H1 (cell line): ENCODE results near the gene RHCG. TPM values are rescaled to one million over a fixed set of nuclear protein-coding genes. Genes with fewer than 3 reads are reported as not detected.
A peak's percentile ranks its signal among the peaks of the same experiment; 100 is the strongest.

Experiments
- CTCF ChIA-PET: fragments of 300-600 bp; sonication (Branson Sonifier 250); formaldehyde crosslinking; loops from one replicate; lab custom pipeline; 2021; ENCODE audit not compliant: partially characterized antibody; lab: Charles Lee
- POLR2A ChIA-PET: fragments of 300-600 bp; sonication (Branson Sonifier 250); formaldehyde crosslinking; loops from one replicate; lab custom pipeline; 2021; ENCODE audit warnings: inconsistent platforms; ENCODE audit not compliant: partially characterized antibody; lab: Charles Lee
- DNase-seq, 2 experiments: peaks; one replicate each; pipeline versions ENCODE4 v3.0.0 to v3.0.0-alpha.2; 2010 to 2022; ENCODE audit warnings: low spot score in 2 of 2, low read depth in 1 of 2, mixed read lengths in 1 of 2
- FAIRE-seq: peaks from 2 replicates; lab custom pipeline; 2011; peaks lifted over from hg19 to GRCh38; lab: Jason Lieb, UNC
- H2AFZ ChIP-seq: 2 replicates; pipeline ENCODE4 v1.8.1; 2012; ENCODE audit warnings: low read length, inconsistent platforms
- H2AK5ac ChIP-seq: 2 replicates; pipeline ENCODE4 v1.6.1; 2013; ENCODE audit warnings: low read depth, low read length
- H2BK120ac ChIP-seq: replicated peaks from 2 replicates; pipeline ENCODE3; 2013; ENCODE audit warnings: low read depth, low read length, inconsistent platforms
- H2BK12ac ChIP-seq: 2 replicates; pipeline ENCODE4 v1.6.1; 2013; ENCODE audit warnings: low read depth, low read length
- H2BK15ac ChIP-seq: 2 replicates; pipeline ENCODE4 v1.6.1; 2013; ENCODE audit warnings: low read length
- H2BK20ac ChIP-seq: 2 replicates; pipeline ENCODE4 v1.6.1; 2013; ENCODE audit warnings: low read length
- H2BK5ac ChIP-seq: 2 replicates; pipeline ENCODE4 v1.6.1; 2013; ENCODE audit warnings: low read depth, low read length
- H3K14ac ChIP-seq: 2 replicates; pipeline ENCODE4 v1.6.1; 2013; ENCODE audit warnings: inconsistent platforms; ENCODE audit not compliant: insufficient read length
- H3K18ac ChIP-seq: 2 replicates; pipeline ENCODE4 v1.6.1; 2013; ENCODE audit warnings: low read length; ENCODE audit errors: extremely low read depth
- H3K23ac ChIP-seq: 2 replicates; pipeline ENCODE4 v1.6.1; 2013; ENCODE audit warnings: inconsistent platforms; ENCODE audit not compliant: insufficient read length
- H3K23me2 ChIP-seq: 2 replicates; pipeline ENCODE4 v1.6.1; 2013; ENCODE audit warnings: low read depth, low read length
- H3K27ac ChIP-seq: 2 replicates; pipeline ENCODE4 v1.6.1; 2011; ENCODE audit warnings: low read depth, low read length, inconsistent platforms
- H3K27me3 ChIP-seq, 4 experiments: replicated peaks in 1 of 4; 1 replicate in 1 of 4; 2 replicates in 3 of 4; pipeline versions ENCODE4 v1.6.1 to v1.8.1; 2011 to 2013; ENCODE audit warnings: low read length in 3 of 4, mild to moderate bottlenecking in 3 of 4, inconsistent platforms in 2 of 4, mixed read lengths in 2 of 4, moderate library complexity in 1 of 4; ENCODE audit not compliant: control insufficient read depth in 3 of 4, insufficient read depth in 3 of 4; ENCODE audit errors: extremely low read depth in 1 of 4
- H3K36me3 ChIP-seq, 4 experiments: 2 replicates each; pipeline versions ENCODE4 v1.6.1 to v1.8.1; 2011 to 2013; ENCODE audit warnings: mild to moderate bottlenecking in 4 of 4, low read length in 3 of 4, moderate library complexity in 2 of 4, control low read depth in 1 of 4, inconsistent platforms in 1 of 4; ENCODE audit not compliant: insufficient read depth in 4 of 4, control insufficient read depth in 2 of 4
- H3K4ac ChIP-seq: replicated peaks from 2 replicates; pipeline ENCODE3; 2013; ENCODE audit warnings: low read length, low read depth, mixed read lengths, inconsistent platforms; ENCODE audit not compliant: insufficient read length
- H3K4me1 ChIP-seq, 4 experiments: replicated peaks in 1 of 4; 1 replicate in 1 of 4; 2 replicates in 3 of 4; pipeline versions ENCODE4 v1.6.1 to v1.8.1; 2011 to 2013; ENCODE audit warnings: low read length in 3 of 4, inconsistent platforms in 2 of 4, mixed read lengths in 1 of 4; ENCODE audit not compliant: insufficient read depth in 4 of 4, control insufficient read depth in 3 of 4
- H3K4me2 ChIP-seq, 2 experiments: 2 replicates each; pipeline versions ENCODE4 v1.6.1 to v1.8.1; 2011 to 2013; ENCODE audit warnings: low read depth in 2 of 2, low read length in 2 of 2, control low read depth in 1 of 2, inconsistent platforms in 1 of 2, mild to moderate bottlenecking in 1 of 2; ENCODE audit not compliant: insufficient read depth in 1 of 2
- H3K4me3 ChIP-seq, 4 experiments: fragments of 200-600, 300-600 bp in 1 of 4; sonication (generic), shearing (Covaris generic), sonication (Bioruptor Twin) in 1 of 4; 2 replicates each; pipeline versions ENCODE4 v1.5.1 to v1.8.1; 2011 to 2016; ENCODE audit warnings: low read length in 4 of 4, low read depth in 3 of 4, control low read depth in 2 of 4, inconsistent platforms in 2 of 4, mild to moderate bottlenecking in 2 of 4, mixed read lengths in 1 of 4, moderate library complexity in 1 of 4; ENCODE audit not compliant: insufficient read depth in 2 of 4; ENCODE audit errors: extremely low read depth in 1 of 4
- H3K56ac ChIP-seq: replicated peaks from 2 replicates; pipeline ENCODE3; 2013; ENCODE audit warnings: low read depth, mild to moderate bottlenecking, mixed read lengths, low read length, inconsistent platforms; ENCODE audit not compliant: insufficient read length
- H3K79me1 ChIP-seq: 2 replicates; pipeline ENCODE4 v1.6.1; 2013; ENCODE audit warnings: low read depth, low read length, control low read depth
- H3K79me2 ChIP-seq, 2 experiments: 2 replicates each; pipeline versions ENCODE4 v1.6.1 to v1.8.1; 2012 to 2013; ENCODE audit warnings: low read length in 2 of 2, mild to moderate bottlenecking in 2 of 2, inconsistent platforms in 1 of 2; ENCODE audit not compliant: insufficient read depth in 2 of 2, control insufficient read depth in 1 of 2
- H3K9ac ChIP-seq, 4 experiments: replicated peaks in 1 of 4; 1 replicate in 1 of 4; 2 replicates in 3 of 4; pipeline versions ENCODE4 v1.6.1 to v1.8.1; 2011 to 2013; ENCODE audit warnings: low read depth in 3 of 4, low read length in 3 of 4, control low read depth in 2 of 4, mild to moderate bottlenecking in 2 of 4, moderate library complexity in 2 of 4, inconsistent platforms in 1 of 4; ENCODE audit errors: extremely low read depth in 1 of 4
- H3K9me3 ChIP-seq, 2 experiments: 2 replicates each; pipeline versions ENCODE4 v1.6.1 to v1.8.1; 2012 to 2013; ENCODE audit warnings: mild to moderate bottlenecking in 2 of 2, moderate library complexity in 2 of 2, control low read depth in 1 of 2, inconsistent platforms in 1 of 2, low read depth in 1 of 2, low read length in 1 of 2, mixed read lengths in 1 of 2; ENCODE audit not compliant: insufficient read depth in 2 of 2
- H4K20me1 ChIP-seq, 2 experiments: replicated peaks in 1 of 2; 2 replicates each; pipeline versions ENCODE3 to v1.8.1; 2011 to 2013; ENCODE audit warnings: inconsistent platforms in 2 of 2, low read length in 2 of 2, mild to moderate bottlenecking in 1 of 2; ENCODE audit not compliant: insufficient read depth in 2 of 2, control insufficient read depth in 1 of 2
- H4K5ac ChIP-seq: 2 replicates; pipeline ENCODE4 v1.6.1; 2013; ENCODE audit warnings: low read length, low read depth, mixed read lengths, inconsistent platforms; ENCODE audit not compliant: insufficient read length
- H4K8ac ChIP-seq: 2 replicates; pipeline ENCODE4 v1.8.0; 2013; ENCODE audit warnings: mild to moderate bottlenecking, moderate library complexity, low read length, inconsistent platforms; ENCODE audit not compliant: insufficient read depth; ENCODE audit errors: extremely low read depth
- H4K91ac ChIP-seq: replicated peaks from 2 replicates; pipeline ENCODE3; 2013; ENCODE audit warnings: low read length, mixed read lengths, inconsistent platforms; ENCODE audit not compliant: insufficient read length
- ASH2L ChIP-seq: fragments of 200-600, 300-600 bp; sonication (generic); IDR thresholded peaks from one replicate; pipeline ENCODE4 v1.7.1; 2017; ENCODE audit warnings: low read length
- CEBPB ChIP-seq: IDR thresholded peaks from 2 replicates; pipeline ENCODE4 v1.6.1; 2012; ENCODE audit warnings: low read depth, low read length
- FOSL1 ChIP-seq: IDR thresholded peaks from 2 replicates; pipeline ENCODE4 v1.6.1; 2011; ENCODE audit warnings: mild to moderate bottlenecking, low read depth, low read length, moderate library complexity; ENCODE audit not compliant: insufficient read depth
- KDM5A ChIP-seq: fragments of 200-600 bp; IDR thresholded peaks from 2 replicates; pipeline ENCODE4 v1.7.1; 2012; ENCODE audit warnings: mild to moderate bottlenecking, low read length, inconsistent platforms, mixed read lengths
- RAD21 ChIP-seq, 2 experiments: IDR thresholded peaks in 1 of 2; conservative IDR thresholded peaks in 1 of 2; 2 replicates each; pipeline ENCODE4 v1.6.1; 2011; ENCODE audit warnings: low read depth in 2 of 2, low read length in 2 of 2, improper control_type of control experiment in 1 of 2, inconsistent platforms in 1 of 2, mild to moderate bottlenecking in 1 of 2, moderate library complexity in 1 of 2
- RFX5 ChIP-seq: IDR thresholded peaks from 2 replicates; pipeline ENCODE4 v1.6.1; 2011; ENCODE audit warnings: low read depth, low read length, improper control_type of control experiment, borderline replicate concordance
- SIN3A ChIP-seq, 2 experiments: IDR thresholded peaks in 1 of 2; conservative IDR thresholded peaks in 1 of 2; 2 replicates each; pipeline ENCODE4 v1.6.1; 2011 to 2012; ENCODE audit warnings: low read length in 2 of 2, improper control_type of control experiment in 1 of 2, low read depth in 1 of 2, mild to moderate bottlenecking in 1 of 2
- SP2 ChIP-seq: IDR thresholded peaks from 2 replicates; pipeline ENCODE4 v1.6.1; 2012; ENCODE audit warnings: mild to moderate bottlenecking, low read length, inconsistent platforms
- SRF ChIP-seq: IDR thresholded peaks from 2 replicates; pipeline ENCODE4 v1.6.1; 2011; ENCODE audit warnings: mild to moderate bottlenecking, low read depth, low read length, moderate library complexity
- TAF1 ChIP-seq: IDR thresholded peaks from 2 replicates; pipeline ENCODE4 v1.6.1; 2011; ENCODE audit warnings: mild to moderate bottlenecking, low read depth, low read length
- TAF7 ChIP-seq: optimal IDR thresholded peaks from 2 replicates; pipeline ENCODE3; 2011; ENCODE audit warnings: low read depth, mild to moderate bottlenecking, inconsistent platforms, low read length, moderate library complexity, borderline replicate concordance
- TEAD4 ChIP-seq: IDR thresholded peaks from 2 replicates; pipeline ENCODE4 v1.6.1; 2012; ENCODE audit warnings: low read depth, low read length, inconsistent platforms, mixed read lengths
- WGBS, 2 experiments: shearing (Covaris generic) in 1 of 2; methylation state at CpG; one replicate each; pipeline versions ENCODE4 v1.1.6 to v1.1.7; 2013 to 2015; ENCODE audit warnings: low lambda C conversion rate in 2 of 2, mixed read lengths in 2 of 2, inconsistent platforms in 1 of 2, low coverage in 1 of 2, missing lambda C conversion rate in 1 of 2; ENCODE audit not compliant: insufficient replicate concordance in 2 of 2, insufficient coverage in 1 of 2, insufficient read length in 1 of 2; ENCODE audit errors: extremely low coverage in 1 of 2, missing lambda C conversion rate in 1 of 2; 5-methylcytosine and 5-hydroxymethylcytosine counted together
- polyA plus RNA-seq, 7 experiments: library from polyadenylated mRNA; depleted of rRNA in 3 of 7; stranded (reverse) in 5 of 7; unstranded in 2 of 7; fragments of >200 nt in 5 of 7; fragments of 200-250 nt in 2 of 7; gene quantifications; 1 replicate in 5 of 7; 2 replicates in 1 of 7; 4 replicates in 1 of 7; pipeline versions ENCODE4 v1.2.1 to v1.2.3, GENCODE V29; 2011 to 2013; ENCODE audit warnings: missing spikeins in 2 of 7, mixed read lengths in 2 of 7
- total RNA-seq: library from RNA; stranded (reverse); fragmentation: NEBNext Ultra II Directional; extraction: Animal tissue kit (Norgen Biotek cat#: 25700); gene quantifications from 2 replicates; pipeline ENCODE4 v1.2.1, GENCODE V29; 2021

RHCG gene
- total and polyA plus RNA-seq, 2 of the 8 experiments (the other 6 are each of a cell fraction or from before 2014, with no cell fraction given), result 0.68 TPM; not detected in 1

DNA sequence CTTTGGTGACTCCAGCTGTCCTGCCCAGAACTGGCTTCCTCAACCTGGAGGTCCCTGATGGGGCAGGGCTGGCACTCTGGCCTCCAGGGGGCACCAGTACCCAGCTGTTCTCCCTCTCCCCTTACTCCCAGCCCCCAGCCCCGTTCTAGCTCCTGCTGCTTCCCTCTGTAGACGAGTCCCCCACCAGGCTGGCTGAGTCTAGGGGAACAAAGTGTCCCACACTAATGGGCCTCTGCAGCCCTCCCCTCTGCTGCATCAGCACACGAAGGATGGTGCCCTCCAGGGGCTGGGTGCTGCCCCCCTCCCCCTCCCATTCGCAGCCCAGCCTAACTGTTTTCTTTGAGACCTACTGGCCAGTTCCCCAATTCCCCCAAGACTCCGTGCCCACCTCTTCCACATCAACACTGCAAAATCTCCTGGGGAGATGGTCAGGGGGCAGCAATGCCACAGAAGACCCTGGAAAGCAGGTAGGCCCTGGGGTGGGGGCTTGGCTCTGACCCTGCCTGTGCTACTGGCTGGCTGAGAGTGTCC is 4.2 kb downstream of the RHCG start:
- H2AK5ac ChIP-seq, result no peak overlapping the region; the same call in 1 of the 2 replicates
- H3K9me3 ChIP-seq, result no peaks in the 10 kb centered on the region
- no peak overlapping the region for H3K27ac ChIP-seq
- H3K23ac ChIP-seq, result no peak overlapping the region
- no peak overlapping the region for H2BK12ac ChIP-seq
- no peak overlapping the region for H2BK120ac ChIP-seq
- peaks cover 2 to 24% (median 17%) of the 10 kb centered on the region in 4 experiments for H3K27me3 ChIP-seq
- FAIRE-seq (no peak), DNase-seq (peak in 1 of 2 experiments; percentile 89)
- 42% methylated on average over 4 of the region's 5 CpGs; no CpG with 5 or more reads in 1 of the 2 experiments for WGBS, 2 experiments
- ChIA-PET POLR2A (interaction anchor here (0.6 to 1.3 kb wide), 2 partner anchors 16 to 77 kb away, joined by 3 read pairs; no protein-coding TSS in a partner anchor), CTCF (interaction anchor here (0.6 to 9.7 kb wide), 31 partner anchors 10 to 257 kb away, joined by 3 to 187 read pairs (median 5); no protein-coding TSS in a partner anchor)
- peaks cover 0 to 6% (median 4%) of the 10 kb centered on the region in 4 experiments; a peak in 6 of 7 replicates for H3K4me1 ChIP-seq
- no peak overlapping the region for H4K8ac ChIP-seq
- no peak overlapping the region for H2BK15ac ChIP-seq
- H3K56ac ChIP-seq, result no peak overlapping the region
- H3K23me2 ChIP-seq, result peaks cover 2% of the 10 kb centered on the region; the same call in 1 of the 2 replicates
- H3K9ac ChIP-seq, result no peak overlapping the region
- H3K14ac ChIP-seq, result no peak overlapping the region
- peak overlapping the region in 1 of 2 experiments; percentile 40; a peak in 2 of 4 replicates for H3K4me2 ChIP-seq
- no peak overlapping the region for H2BK5ac ChIP-seq
- no peak overlapping the region; the same call in 1 of the 2 replicates for H2AFZ ChIP-seq
- no peak overlapping the region for H3K4ac ChIP-seq
- no peak overlapping the region for H4K5ac ChIP-seq
- H3K4me3 ChIP-seq, result no peak overlapping the region
- H3K79me1 ChIP-seq, result no peaks in the 10 kb centered on the region; the same call in 1 of the 2 replicates
- H3K36me3 ChIP-seq, result no peaks in the 10 kb centered on the region
- no peaks in the 10 kb centered on the region for H4K20me1 ChIP-seq
- no peak overlapping the region for H2BK20ac ChIP-seq
- no peak overlapping the region; the same call in 1 of the 2 replicates for H3K18ac ChIP-seq
- no peaks in the 10 kb centered on the region for H3K79me2 ChIP-seq
- no peak overlapping the region for H4K91ac ChIP-seq
- TF ChIP-seq ASH2L (no peak), TAF7 (no peak), SP2 (no peak), FOSL1 (no peak), SRF (no peak), SIN3A (conservative IDR thresholded peaks at IDR 0.05 in 1 of 2, IDR thresholded peaks at IDR 0.05 in 1 of 2; ENCODE audit: low read depth in 1 of 2, low read length in 2 of 2) (no peak), RFX5 (no peak), RAD21 (IDR thresholded peaks at IDR 0.05 in 1 of 2, conservative IDR thresholded peaks at IDR 0.05 in 1 of 2; ENCODE audit: low read depth in 2 of 2, low read length in 2 of 2) (peak; percentile 72 to 81), TEAD4 (no peak), KDM5A (no peak), TAF1 (no peak), CEBPB (no peak)
